Fibroblast of pulmonary artery (primary cell): ENCODE data around the gene WDR70.
"Not testable (repeated sequence)": the region's sequence is repeated elsewhere in the genome, so short reads cannot be mapped to it uniquely, and the experiment has no call there.

Experiments
- DNase-seq: peaks from one replicate; pipeline ENCODE4 v3.0.0-alpha.2; 2010; ENCODE audit warnings: low read depth
- H3K4me3 ChIP-seq: replicated peaks from 2 replicates; pipeline ENCODE4 v1.5.1; 2011; ENCODE audit warnings: low read depth, mild to moderate bottlenecking, control low read depth, low read length, moderate library complexity
- CTCF ChIP-seq: IDR thresholded peaks from 2 replicates; pipeline ENCODE4 v1.5.1; 2011; ENCODE audit warnings: mild to moderate bottlenecking, control low read depth, low read length, inconsistent platforms; ENCODE audit errors: missing control alignments

Gene WDR70

DNA sequence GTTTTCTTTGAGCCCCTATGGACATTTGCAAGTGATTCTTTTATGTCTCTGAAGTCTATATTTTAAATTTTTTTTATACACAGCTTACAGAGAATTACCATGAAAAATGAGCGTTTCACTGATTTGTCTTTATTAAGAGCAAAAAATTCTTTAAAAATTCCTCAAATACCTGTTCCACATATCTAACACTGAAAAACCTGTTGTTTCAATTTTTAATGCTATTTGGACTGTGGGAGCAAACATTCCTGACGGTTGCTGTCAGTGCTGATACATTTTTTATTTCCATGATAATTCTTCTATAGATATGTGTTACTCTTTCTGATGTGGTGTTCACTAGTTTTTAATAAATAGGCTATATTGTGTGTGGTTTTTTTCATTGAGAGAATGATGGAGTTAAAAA, 261.0 kb downstream of the WDR70 start:
- no peak for TF ChIP-seq CTCF
- no peak overlapping the region for H3K4me3 ChIP-seq
- no peak for DNase-seq

- DNase-seq = no peak
- no peak overlapping the region for H3K4me3 ChIP-seq
- TF ChIP-seq CTCF = no peak
Observed at GRCh38 chr5:37641933-37642332, 262.8 kb downstream of the WDR70 start.

DNA sequence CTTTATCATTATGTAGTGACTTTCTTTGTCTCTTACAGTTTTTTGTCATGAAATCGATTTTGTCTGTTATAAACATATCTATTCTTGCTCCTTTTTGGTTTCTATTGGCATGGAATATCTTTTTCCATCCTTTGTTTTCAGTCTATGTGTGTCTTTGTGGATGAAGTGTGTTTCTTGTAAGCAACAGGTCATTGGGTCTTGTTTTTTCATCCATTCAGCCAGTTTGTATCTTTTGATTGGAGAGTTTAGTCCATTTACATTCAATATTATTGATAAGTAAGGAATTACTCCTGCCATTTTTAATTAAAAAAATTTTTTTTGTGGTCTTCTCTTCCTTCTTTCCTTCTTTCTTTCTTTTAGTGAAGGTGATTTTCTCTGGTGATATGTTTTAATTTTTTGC, 266.6 kb downstream of the WDR70 start:
- no peak for DNase-seq
- no peak overlapping the region for H3K4me3 ChIP-seq
- no peak for TF ChIP-seq CTCF

- DNase-seq, H3K4me3 ChIP-seq: not testable (repeated sequence)
Observed at GRCh38 chr5:37654566-37654965, 275.4 kb downstream of the WDR70 start.

DNA sequence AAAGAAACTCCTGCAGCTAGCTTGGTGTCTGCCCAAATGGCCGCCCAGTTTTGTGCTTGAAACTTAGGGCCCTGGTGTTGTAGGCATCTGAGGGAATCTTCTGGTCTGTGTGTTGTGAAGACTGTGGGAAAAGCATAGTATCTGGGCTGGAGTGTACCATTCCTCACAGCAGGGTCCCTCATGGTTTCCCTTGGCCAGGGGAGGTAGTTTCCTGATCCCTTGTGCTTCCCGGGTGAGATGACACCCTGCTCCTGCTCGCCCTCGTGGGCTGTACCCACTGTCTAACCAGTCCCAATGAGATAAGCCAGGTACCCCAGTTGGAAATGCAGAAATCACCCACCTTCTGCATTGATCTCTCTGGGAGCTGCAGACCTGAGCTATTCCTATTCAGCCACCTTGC, 277.9 kb downstream of the WDR70 start:
- H3K4me3 ChIP-seq = no peak overlapping the region
- no peak for DNase-seq
- no peak for TF ChIP-seq CTCF

DNA sequence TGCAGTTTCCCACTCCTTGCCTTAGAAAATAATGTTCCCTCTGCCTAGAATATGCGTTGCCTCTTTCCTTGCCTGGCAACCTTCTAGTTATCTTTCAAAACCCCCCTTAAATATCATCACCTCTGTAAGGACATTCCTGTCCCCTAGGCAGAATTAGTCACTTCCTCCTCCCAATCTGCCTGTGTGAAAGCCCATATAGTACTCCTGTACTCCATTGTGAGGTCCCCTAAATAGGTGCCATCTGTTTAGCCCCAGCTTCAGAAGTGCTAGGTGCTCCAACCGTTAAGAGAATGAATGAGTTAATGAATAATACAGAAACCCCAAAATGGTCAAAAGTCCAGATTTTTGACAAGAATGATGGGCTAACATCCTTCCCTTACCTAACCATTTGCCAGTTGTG, 279.3 kb downstream of the WDR70 start:
- no peak for DNase-seq

GRCh38 chr5:37660319-37660718, 281.2 kb downstream of the WDR70 start:
- no peak for TF ChIP-seq CTCF
- no peak for DNase-seq
- H3K4me3 ChIP-seq = no peak overlapping the region

More for the DNA sequence above, 279.3 kb downstream of the WDR70 start:
- H3K4me3 ChIP-seq = no peak overlapping the region
- TF ChIP-seq CTCF = no peak
